ENCODE measurements around the gene TMEM171.

DNA sequence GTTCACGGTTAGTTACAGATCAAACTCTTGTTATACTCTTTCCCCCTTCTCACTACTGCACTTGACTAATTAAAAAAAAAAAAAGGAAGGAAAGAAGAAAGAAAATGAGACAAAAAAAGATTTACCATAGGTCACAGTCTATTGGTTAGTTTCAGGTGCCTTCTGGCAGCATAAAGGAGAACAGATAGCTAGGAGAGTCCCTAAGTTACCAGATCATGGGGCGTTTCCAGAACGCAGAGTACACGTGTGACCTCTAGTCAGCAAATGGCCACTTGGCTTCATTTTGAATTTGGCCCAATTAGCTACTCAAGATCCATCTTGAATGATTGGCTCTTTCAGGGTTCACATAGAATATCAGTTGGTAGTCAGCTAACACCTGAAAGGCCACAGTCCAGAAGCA, 20.3 kb upstream of the TMEM171 start:
- TF ChIP-seq, protein P1, sequence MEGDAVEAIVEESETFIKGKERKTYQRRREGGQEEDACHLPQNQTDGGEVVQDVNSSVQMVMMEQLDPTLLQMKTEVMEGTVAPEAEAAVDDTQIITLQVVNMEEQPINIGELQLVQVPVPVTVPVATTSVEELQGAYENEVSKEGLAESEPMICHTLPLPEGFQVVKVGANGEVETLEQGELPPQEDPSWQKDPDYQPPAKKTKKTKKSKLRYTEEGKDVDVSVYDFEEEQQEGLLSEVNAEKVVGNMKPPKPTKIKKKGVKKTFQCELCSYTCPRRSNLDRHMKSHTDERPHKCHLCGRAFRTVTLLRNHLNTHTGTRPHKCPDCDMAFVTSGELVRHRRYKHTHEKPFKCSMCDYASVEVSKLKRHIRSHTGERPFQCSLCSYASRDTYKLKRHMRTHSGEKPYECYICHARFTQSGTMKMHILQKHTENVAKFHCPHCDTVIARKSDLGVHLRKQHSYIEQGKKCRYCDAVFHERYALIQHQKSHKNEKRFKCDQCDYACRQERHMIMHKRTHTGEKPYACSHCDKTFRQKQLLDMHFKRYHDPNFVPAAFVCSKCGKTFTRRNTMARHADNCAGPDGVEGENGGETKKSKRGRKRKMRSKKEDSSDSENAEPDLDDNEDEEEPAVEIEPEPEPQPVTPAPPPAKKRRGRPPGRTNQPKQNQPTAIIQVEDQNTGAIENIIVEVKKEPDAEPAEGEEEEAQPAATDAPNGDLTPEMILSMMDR (IDR thresholded peaks at IDR 0.05), result no peak
- TF ChIP-seq EZH2 (IDR thresholded peaks at IDR 0.05), result no peak
- TF ChIP-seq EZH2phosphoT487 (IDR thresholded peaks at IDR 0.05), result no peak

Data from neural progenitor cell (in vitro differentiated cells).